DOHH2 (cell line): Measurements from ENCODE around the gene RAD51B.

Experiments used
- CTCF ChIP-seq: fragments of 200-600 bp; sonication (generic); IDR thresholded peaks from one replicate; pipeline ENCODE4 v1.5.1; 2014; ENCODE audit warnings: antibody characterized with exemption, mild to moderate bottlenecking, low read depth, low read length; ENCODE audit not compliant: poor library complexity, severe bottlenecking
- EZH2phosphoT487 ChIP-seq: fragments of 200-600 bp; sonication (generic); IDR thresholded peaks from 2 replicates; pipeline ENCODE4 v1.6.1; 2017; ENCODE audit warnings: borderline replicate concordance, mild to moderate bottlenecking, antibody characterized with exemption, low read length, moderate library complexity, mixed read lengths

- TF ChIP-seq CTCF = no peak
- TF ChIP-seq EZH2phosphoT487 = no peak
Measured at GRCh38 chr14:68719634-68720384, 900.2 kb downstream of the RAD51B start.
